GDM1 (cell line): Measurements from ENCODE around the gene CSK.

Experiments used
- DNase-seq: peaks from one replicate; lab custom pipeline; 2025; lab: John Stamatoyannopoulos, UW

The CSK gene

DNA sequence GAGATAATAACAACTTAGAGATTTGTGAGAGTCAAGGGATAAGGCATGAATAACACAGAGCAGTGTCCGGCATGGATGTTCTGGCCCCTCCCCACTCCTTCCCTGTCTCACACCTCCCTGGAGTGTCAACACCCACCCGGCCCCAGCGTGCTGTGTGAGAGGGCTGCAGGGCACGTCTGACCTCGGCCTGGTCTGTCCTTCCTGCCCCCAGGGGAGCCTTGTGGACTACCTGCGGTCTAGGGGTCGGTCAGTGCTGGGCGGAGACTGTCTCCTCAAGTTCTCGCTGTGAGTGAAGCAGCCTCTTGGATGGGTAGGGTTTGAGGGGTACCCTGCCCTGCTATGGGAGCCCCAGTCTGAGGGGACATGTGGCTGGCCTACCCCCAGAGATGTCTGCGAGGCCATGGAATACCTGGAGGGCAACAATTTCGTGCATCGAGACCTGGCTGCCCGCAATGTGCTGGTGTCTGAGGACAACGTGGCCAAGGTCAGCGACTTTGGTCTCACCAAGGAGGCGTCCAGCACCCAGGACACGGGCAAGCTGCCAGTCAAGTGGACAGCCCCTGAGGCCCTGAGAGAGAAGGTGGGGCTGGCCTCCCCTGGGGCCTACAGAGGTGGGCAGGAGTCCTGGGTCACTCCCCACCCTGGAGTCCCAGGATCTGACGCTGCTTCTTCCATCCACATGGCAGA lies 19.6 kb downstream of the CSK start:
- DNase-seq, result no peak

DNA sequence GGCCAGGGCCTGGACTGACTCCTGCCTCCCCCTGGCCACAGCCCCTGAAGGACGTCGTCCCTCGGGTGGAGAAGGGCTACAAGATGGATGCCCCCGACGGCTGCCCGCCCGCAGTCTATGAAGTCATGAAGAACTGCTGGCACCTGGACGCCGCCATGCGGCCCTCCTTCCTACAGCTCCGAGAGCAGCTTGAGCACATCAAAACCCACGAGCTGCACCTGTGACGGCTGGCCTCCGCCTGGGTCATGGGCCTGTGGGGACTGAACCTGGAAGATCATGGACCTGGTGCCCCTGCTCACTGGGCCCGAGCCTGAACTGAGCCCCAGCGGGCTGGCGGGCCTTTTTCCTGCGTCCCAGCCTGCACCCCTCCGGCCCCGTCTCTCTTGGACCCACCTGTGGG lies 20.4 kb downstream of the CSK start:
- DNase-seq, result no peak

DNA sequence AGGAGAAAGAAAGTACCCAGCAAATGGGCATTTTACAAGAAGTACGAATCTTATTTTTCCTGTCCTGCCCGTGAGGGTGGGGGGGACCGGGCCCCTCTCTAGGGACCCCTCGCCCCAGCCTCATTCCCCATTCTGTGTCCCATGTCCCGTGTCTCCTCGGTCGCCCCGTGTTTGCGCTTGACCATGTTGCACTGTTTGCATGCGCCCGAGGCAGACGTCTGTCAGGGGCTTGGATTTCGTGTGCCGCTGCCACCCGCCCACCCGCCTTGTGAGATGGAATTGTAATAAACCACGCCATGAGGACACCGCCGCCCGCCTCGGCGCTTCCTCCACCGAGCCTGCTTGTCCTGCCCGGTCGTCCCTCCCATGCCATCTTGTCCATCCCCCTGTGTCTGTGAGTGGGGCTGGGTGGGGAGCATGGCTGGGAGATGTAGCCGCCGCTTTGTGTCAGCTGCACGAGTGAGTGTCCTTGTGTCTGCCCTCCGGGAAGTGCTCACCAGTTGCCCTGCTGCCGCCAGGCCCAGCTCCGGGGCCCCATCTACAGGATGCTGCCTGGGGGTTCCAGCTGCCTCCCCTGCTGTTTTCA lies 21.1 kb downstream of the CSK start:
- DNase-seq, result no peak

DNA sequence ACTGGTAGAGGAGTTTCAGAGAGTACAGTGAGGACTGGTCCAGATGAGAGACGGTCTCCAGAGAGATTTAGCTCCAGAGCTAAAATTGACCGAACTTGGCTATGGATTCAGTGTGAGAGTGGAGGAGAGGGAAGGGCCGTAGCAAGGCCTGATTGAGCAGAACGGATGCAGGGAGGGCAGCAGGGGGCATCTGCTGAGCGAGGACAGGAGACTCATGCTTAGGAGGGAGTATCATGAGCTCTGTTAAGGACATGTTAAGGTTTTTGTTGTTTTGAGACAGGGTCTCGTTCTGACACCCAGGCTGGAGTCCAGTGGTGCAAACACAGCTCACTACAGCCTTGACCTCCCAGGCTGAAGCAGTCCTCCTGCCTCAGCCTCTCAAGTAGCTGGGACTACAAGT lies 23.1 kb downstream of the CSK start:
- DNase-seq, result no peak

DNA sequence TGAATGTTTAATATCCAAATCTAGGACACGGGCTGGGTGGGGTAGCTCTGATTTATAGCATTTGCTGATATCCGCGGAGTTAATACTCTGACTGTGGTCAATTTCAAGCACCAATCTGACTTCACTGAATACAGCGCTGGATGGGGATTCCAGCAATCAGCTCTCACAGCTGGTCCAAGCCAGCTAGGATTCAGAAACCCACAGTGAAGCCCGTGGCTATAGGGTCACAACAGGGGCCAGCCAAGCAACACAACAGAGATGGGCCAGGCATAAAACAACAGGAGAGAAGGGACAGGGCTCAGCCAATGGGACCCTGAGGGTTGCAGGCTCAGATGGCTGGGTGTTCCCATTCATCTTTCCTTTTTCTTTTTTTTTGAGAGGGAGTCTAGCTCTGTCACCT lies 25.4 kb downstream of the CSK start:
- DNase-seq, result no peak

DNA sequence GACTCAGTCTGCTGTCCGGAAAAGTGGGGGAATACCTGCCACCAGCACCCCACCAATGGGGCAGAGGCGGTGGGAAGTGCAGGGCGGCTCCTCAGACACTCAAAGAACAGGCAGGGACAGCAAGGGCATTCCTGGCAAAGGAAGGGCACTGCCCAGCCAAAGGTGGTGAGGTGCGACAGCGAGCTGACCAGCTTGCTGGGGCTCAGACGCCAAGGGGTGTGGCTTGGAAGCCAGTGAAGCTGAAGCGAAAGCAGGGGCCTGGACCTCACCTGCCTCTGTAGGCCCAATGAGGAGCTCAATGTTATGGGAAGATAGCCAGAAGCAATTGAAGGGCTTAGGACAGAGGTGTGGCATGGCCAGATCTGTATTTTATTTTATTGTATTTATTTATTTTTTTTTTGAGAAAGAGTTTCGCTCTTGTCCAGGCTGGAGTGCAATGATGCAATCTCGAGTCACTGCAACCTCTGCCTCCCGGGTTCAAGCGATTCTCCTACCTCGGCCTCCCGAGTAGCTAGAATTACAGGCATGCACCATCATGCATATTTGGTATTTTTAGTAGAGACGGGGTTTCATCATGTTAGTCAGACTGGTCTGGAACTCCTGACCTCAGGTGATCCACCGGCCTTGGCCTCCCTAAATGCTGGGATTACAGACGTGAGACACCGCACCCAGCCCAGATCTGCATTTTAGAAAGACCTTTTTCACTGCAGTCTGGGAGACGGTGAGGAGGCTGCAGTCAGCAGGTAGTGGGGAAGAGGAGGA lies 26.4 kb downstream of the CSK start:
- no peak for DNase-seq

DNA sequence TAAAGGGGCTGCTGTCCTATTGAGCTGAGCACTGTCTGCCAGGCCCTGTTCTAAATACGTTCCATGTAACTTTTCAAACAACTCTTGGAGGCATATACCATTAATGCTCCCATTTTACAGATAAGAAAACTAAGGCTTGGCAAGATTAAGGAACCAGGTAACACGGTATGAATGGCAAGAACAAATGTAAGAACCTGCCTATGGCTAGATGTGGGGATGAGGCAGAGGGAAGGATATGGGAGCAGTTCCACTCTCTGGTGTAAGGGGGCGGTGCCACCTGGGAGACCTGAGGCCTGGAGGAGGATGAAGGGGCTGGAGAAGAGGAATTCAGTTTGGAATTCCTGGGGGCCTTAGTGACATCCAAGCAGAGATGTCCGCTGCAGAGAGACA lies 27.0 kb downstream of the CSK start:
- no peak for DNase-seq

DNA sequence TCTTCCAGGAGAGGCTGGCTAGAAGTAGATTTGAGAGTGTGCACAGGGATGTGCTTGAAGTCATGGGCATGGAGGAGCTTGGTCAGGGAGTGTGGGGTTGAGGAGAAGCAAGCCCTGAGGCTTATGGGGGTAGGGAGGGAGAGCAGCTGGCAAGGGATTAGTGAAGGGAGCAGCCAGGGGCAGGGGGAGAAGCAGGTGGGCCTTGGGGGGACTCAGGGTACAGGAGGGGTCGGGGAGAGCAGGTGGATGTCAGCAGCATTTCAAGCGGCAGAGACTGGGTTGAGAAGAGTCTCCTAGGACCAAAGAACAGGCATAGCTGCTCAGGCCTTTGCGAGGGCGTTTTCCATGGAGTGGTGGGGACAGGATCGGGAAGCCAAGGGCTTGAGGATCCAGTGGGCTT lies 27.4 kb downstream of the CSK start:
- no peak for DNase-seq

DNA sequence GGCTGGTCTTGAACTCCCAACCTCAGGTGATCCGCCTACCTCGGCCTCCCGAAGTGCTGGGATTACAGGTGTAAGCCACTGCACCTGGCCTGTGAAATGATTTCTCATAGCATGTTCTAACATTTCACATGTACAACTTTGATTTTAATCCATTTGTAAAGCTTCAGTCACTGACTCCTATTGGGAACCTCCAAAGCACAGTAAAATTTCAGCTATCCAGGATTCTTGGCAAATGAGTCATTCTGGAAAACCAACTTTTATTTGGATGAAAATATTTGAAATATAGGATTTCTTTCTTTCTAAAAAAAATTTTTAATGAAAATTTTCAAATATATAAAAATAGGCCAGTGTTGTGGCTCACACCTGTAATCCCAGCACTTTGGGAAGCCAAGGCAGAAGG lies 28.1 kb downstream of the CSK start:
- DNase-seq, result no peak

DNA sequence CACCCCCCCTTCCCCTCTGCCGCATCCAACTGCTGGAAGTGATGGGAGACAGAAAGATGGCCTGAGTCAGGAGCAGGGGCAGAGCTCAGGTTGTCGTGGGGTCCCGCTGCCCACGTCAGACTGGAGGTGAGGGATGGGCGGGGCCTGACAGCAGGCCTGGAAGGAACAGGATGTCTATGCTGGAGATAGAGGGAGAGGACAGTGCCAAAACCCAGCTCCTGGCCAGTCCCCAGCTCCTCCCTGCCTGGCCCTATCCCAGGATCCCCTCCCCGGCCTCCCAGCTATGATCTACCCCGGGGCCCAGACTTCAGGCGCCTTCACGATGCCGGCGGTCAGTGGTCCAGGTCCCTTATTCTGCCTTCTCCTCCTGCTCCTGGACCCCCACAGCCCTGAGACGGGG lies 30.7 kb downstream of the CSK start, which contains the start of gene LMAN1L:
TSS of gene LMAN1L (plus strand) at position 303 of the 400 bp plus-strand sequence. CDS start at position 323, 20 bp downstream.
- DNase-seq, result no peak

DNA sequence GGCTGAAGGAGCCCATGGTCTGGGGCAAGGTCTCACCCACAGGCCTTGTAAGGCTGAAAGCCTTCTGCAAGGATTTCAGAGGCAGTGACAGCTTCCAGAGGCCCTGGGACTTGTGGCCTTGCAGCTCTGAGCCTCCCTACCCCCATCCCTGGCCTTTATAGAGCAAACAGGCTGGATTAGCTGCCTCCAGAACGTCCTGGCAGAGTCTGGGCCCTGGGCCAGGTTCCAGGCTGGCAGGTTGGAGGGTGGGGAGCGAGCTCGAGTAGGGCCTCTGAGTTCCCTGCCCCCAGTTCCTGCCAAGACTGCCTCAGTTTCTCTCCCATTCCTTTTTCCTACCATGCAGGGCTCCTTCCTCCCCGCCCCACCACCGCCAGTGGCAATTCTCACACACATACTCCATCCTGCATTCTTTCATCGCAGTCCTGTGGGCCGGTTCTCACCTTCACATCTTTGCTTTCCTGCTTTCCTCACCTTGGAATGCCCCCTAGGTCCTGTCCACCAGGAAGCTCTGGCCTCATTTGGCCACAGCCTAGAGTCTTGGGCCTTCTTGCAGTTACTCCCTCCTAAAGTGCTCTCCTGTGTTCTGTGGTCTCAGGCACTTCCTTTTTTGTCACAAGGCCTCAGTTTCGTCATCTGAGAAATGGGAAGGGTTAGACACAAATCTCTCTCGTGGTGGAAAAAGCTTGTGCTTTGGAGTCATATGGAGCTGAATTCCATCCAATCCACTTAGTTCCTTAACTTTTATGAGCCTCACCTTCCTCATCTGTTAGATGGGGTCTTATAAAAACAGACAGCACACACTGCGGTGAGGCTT lies 33.4 kb downstream of the CSK start:
- no peak for DNase-seq

DNA sequence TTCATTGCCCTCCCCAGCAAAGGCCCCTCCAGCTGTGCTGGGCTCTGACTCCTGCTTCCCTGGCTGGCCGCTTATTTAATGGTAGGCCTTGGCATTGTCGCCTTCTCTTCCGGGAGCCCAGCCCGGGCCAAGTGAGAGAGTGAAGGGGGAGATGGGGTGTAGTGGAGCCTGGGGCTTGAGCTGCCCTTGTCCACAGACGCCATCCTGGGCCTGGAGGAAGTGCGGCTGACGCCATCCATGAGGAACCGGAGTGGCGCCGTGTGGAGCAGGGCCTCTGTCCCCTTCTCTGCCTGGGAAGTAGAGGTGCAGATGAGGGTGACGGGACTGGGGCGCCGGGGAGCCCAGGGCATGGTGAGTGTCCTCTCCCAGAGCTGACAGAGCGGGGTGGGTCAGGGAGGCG lies 34.1 kb downstream of the CSK start:
- no peak for DNase-seq

DNA sequence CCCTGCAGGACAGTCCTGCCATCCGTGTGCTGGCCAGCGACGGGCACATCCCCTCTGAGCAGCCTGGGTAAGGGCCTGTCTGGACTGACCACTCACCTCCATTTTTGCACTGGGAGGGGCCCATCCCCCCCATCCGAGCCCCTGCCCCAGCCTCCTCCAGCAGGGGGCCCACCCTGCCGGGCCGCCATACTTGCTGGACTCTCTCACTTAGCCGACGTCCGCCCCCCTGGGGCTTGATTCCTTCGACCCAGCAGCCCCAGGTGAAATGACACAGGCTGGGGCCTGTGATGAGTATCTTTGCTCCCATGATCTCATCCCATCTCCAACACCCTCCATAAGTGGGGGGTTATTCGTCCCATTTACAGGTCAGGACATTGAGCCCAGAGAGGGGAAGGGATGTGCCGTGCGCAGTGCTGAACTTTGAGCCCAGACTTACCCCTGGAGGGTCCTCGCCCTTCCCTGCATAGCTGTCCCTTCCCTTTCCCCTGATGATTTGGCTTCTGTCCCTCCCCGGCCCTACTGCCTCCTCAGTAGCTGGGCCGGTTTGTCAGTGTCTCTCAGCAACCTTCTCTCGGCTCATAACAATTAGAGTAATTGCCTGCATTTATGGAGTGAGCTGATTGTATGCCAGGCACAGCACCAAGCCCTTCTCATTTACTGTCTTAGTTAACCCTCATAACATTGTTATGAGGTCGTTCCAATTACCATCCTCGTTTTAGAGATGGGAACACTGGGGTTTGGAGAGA lies 34.9 kb downstream of the CSK start:
- no peak for DNase-seq

DNA sequence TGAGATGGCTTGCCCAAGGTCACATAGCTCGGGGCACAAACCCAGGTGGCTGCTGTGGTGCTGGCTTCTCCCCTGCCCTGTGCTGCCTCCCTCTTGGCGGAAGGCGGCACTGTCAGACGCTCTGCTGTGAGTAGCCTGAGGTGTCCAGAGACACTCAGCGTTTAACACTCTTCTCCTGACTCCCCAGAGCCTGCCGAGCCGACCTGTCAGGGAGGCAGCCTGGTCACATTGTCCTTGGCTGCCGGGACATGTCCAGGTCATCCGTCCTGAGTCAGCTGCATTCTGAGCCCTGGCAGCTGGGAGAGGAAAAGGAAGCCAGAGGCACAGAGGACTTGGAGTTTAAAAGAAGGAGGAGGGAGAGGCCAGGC lies 35.5 kb downstream of the CSK start:
- DNase-seq, result no peak

DNA sequence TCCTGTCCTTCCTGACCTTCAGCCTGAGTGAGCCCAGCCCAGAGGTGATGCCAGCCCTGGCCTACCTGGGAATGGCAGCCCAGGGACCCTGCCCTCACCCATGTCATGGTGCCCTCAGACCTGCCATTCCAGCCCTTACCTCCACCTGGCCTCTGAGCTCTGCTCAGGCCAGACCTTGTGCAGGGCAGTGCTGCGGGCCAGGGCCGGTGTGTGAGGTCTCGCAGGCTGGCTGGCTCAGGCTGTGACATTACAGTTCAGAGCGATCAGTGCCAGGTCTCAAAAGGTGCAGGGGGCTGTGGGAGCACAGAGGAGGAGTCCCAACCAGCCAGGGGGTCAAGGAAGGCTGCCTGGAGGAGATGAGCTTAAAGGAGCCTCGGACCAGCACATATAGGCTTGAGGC lies 38.2 kb downstream of the CSK start:
- no peak for DNase-seq

DNA sequence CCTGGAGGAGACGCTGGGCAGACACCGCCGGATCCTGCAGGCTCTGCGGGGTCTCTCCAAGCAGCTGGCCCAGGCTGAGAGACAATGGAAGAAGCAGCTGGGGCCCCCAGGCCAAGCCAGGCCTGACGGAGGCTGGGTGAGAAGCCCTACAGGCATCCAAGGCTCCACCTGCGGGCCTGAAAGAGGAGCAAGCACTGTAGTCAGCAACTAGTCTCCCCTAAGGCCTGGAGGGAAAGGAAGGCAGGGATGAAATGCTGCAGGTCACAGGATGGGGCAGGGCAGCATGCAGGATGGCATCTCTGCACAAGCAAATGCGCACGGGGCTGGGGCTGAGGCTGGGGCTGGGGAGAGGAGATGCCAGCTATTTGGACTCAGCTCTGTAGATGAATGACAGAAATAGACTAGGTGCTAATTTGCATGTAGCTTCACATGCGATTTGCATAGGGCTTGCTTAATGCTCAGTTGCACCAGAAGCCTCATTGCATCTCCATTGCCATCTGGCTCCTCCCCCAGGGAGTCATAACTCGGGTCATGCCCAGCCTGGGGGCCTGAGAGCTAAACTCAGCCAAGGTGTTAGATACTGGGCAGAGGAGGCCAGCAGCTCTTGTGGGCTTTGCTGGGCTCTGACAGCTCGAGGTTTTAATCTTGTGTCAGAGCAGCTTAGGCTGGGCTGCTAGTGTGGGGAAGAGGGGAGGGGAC lies 39.4 kb downstream of the CSK start:
- DNase-seq, result no peak

DNA sequence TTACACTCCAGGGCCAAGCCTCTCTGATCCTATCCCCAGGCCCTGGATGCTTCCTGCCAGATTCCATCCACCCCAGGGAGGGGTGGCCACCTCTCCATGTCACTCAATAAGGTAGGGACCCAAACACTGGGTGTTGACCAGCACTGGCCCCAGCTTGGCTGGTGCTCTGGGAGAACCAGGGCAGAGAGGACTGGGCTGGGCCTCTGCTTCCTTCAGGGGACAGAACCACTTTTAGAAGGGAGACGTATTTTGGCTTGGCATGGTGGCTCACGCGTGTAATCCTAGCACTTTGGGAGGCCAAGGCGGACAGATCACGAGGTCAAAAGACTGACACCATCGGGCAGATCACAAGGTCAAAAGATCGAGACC lies 39.9 kb downstream of the CSK start:
- no peak for DNase-seq

DNA sequence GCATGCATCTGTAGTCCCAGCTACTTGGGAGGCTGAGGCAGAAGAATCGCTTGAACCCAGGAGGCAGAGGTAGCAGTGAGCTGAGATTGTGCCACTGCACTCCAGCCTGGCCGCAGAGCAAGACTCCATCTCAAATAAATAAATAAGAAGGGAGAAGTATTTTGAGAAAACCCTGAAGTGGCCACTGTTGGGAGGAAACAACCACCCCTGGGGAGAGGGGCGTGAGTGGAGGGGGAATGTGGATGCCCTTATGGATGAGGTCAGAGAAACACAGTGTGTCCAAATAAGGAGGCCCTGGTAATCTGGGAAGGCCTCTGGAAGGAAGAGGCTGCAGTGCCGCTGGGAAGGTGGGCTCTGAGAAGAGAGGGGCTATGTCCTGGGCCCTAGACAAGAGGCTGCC lies 40.4 kb downstream of the CSK start:
- DNase-seq, result no peak

DNA sequence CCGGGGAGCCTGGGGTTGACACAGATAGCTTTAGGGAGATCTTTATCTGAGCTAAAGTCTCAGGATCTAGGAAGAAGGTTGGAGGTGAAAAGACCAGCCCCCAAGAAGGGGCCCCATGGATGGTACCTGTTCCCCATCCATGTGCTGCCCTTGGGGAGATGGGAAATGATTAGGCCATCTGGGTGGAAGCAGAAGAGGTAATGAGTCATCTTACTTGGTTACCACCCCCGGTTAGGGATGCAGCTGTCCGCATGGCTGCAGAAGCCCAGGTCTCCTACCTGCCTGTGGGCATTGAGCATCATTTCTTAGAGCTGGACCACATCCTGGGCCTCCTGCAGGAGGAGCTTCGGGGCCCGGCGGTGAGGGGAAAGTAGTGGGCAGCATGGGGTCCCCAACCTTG lies 41.4 kb downstream of the CSK start:
- DNase-seq, result no peak

DNA sequence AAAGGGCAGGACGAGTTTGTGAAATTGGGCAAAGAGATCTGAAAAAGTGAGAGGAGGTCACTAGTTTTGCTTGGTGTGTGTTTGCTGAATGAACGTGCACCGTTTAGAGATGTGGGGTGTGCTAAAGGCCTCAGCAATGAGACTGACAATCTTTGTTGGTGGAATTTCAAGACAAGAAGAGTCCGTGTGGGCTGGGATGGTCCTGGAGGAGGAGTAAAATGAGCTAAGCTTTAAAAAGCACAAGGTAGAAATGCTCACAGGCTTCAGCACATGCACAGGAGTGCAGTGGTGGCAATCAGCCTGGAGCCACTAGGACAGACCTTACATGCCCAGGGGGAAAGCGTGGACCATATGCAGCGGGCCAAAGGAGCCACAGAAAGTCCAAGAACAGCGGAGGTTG lies 43.1 kb downstream of the CSK start:
- no peak for DNase-seq

DNA sequence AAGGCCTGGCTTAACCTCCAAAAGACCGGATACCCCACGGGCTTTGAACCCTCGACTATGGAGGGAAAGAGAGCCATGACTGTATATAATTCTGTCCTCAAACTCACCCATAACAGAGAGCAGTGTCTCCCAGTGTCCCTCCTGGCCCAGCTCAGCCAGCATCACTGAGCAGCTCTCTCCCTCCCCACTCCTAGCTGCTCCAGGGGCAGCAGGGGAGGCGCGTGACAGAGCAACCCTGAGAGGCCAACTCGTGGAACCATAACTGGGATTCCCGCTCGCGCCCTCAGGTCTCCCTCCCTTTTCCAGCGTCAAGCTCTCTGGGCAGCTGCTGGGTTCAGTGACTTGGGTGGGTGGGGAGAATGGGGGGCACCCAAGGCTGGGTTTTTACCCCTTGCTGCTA lies 44.0 kb downstream of the CSK start:
- DNase-seq, result no peak
